AG10803 (cell line): ENCODE measurements around the gene NPEPPS.

Source experiments
- DNase-seq: peaks from one replicate; pipeline ENCODE4 v3.0.0; 2010; ENCODE audit warnings: low read depth
- H3K4me3 ChIP-seq: 2 replicates; pipeline ENCODE4 v1.5.1; 2011; ENCODE audit warnings: mild to moderate bottlenecking, low read length, control low read depth
- CTCF ChIP-seq: conservative IDR thresholded peaks from 2 replicates; pipeline ENCODE4 v1.5.1; 2011; ENCODE audit warnings: mild to moderate bottlenecking, low read length, control low read depth, inconsistent platforms

Gene NPEPPS

GRCh38 chr17:47643116-47643515 is 112.2 kb downstream of the NPEPPS start:
- no peak for TF ChIP-seq CTCF
- no peak overlapping the region for H3K4me3 ChIP-seq
- DNase-seq = no peak

GRCh38 chr17:47644324-47644723 is 113.4 kb downstream of the NPEPPS start:
- no peak for DNase-seq
- no peak overlapping the region for H3K4me3 ChIP-seq
- no peak for TF ChIP-seq CTCF

GRCh38 chr17:47649153-47649971 is 118.5 kb downstream of the NPEPPS start, which contains the start of gene KPNB1:
Gene KPNB1 (plus strand): TSS chr17:47649919. CDS start chr17:47650245, 326 bp downstream.
- peak; percentile 100 for DNase-seq
- H3K4me3 ChIP-seq = peak within 1 kb of the TSS; percentile 81
- no peak for TF ChIP-seq CTCF

GRCh38 chr17:47649972-47650524 is 119.1 kb downstream of the NPEPPS start:
- peak overlapping the region; percentile 79 for H3K4me3 ChIP-seq

GRCh38 chr17:47650525-47651522 is 119.9 kb downstream of the NPEPPS start:
- H3K4me3 ChIP-seq = peak overlapping the region; percentile 81
- DNase-seq = peak; percentile 97
- no peak for TF ChIP-seq CTCF

More at GRCh38 chr17:47649972-47650524, 119.1 kb downstream of the NPEPPS start:
- no peak for DNase-seq
- TF ChIP-seq CTCF = no peak

- no peak for TF ChIP-seq CTCF
- no peak overlapping the region for H3K4me3 ChIP-seq
Observed at GRCh38 chr17:47651704-47652103, 120.8 kb downstream of the NPEPPS start.

More at GRCh38 chr17:47651704-47652103, 120.8 kb downstream of the NPEPPS start:
- DNase-seq = no peak
